BE2C (cell line): Measurements from ENCODE around the gene H2AZ2.
A peak's percentile ranks its signal among the peaks of the same experiment; 100 is the strongest.

Source experiments
- DNase-seq: peaks from one replicate; pipeline ENCODE4 v3.0.0-alpha.2; 2020
- H3K27me3 ChIP-seq: fragments of 250-450 bp; sonication (Bioruptor Pico); 2 replicates; pipeline ENCODE4 v1.5.1; 2020; ENCODE audit warnings: mild to moderate bottlenecking
- H3K36me3 ChIP-seq: fragments of 250-450 bp; sonication (Bioruptor Pico); 2 replicates; pipeline ENCODE4 v1.5.1; 2020; ENCODE audit warnings: mild to moderate bottlenecking
- H3K4me1 ChIP-seq: fragments of 250-450 bp; sonication (Bioruptor Pico); 2 replicates; pipeline ENCODE4 v1.5.1; 2020
- H3K4me3 ChIP-seq: 2 replicates; pipeline ENCODE4 v1.5.1; 2011; ENCODE audit warnings: low read depth, low read length
- H3K9me3 ChIP-seq: fragments of 250-450 bp; sonication (Bioruptor Pico); 2 replicates; pipeline ENCODE4 v1.5.1; 2020
- CTCF ChIP-seq: IDR thresholded peaks from 2 replicates; pipeline ENCODE4 v1.5.1; 2012; ENCODE audit warnings: mild to moderate bottlenecking, low read depth, low read length

H2AZ2 gene

DNA sequence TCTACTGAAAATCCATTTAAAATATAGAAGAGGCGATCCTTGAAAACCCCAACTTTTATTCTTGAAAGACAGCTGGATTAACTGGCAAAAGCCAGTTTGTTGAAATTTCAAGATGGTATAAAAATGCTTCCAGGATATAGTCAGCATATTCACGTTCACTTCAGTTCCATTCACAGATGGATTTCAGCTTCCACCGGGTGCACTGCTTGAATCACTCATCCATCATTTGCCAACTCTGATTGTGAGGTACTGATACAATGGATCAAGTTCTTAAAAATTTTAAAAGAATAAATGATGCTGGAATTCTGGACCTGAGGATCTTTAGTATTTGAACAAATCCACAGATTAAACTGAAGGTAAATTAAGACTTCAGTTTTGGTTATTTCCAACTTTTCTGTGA lies 35.0 kb upstream of the H2AZ2 start:
- DNase-seq = no peak
- Histone ChIP-seq H3K4me3 (peak overlapping the region; percentile 77), H3K4me1 (peaks cover 4% of the 10 kb centered on the region; the same call in 1 of the 2 replicates), H3K27me3 (no peaks in the 10 kb centered on the region), H3K9me3 (no peaks in the 10 kb centered on the region), H3K36me3 (peaks cover 13% of the 10 kb centered on the region)
- no peak for TF ChIP-seq CTCF

DNA sequence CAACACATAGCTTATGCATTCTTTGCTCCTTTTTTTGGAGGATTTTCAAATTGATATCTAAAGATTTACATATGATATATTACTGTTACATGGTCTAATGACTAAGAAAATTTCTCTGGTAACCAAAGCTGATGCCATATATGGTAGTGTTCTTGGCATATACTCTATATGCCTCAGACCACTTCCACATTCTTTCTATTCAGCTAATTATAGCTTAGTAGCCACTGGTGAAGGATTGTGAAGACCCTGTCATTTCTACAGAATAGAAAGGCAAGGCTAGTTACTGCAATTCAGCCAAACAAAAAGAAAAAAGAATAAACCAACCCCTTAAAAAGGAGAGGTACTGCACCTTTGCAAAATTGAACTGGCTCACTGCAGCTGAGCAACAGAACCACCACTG lies 33.7 kb upstream of the H2AZ2 start:
- no peak for TF ChIP-seq CTCF
- no peak for DNase-seq
- Histone ChIP-seq H3K4me1 (peaks cover 4% of the 10 kb centered on the region; the same call in 1 of the 2 replicates), H3K4me3 (peak overlapping the region; percentile 77), H3K9me3 (no peaks in the 10 kb centered on the region), H3K36me3 (peaks cover 13% of the 10 kb centered on the region), H3K27me3 (no peaks in the 10 kb centered on the region)

DNA sequence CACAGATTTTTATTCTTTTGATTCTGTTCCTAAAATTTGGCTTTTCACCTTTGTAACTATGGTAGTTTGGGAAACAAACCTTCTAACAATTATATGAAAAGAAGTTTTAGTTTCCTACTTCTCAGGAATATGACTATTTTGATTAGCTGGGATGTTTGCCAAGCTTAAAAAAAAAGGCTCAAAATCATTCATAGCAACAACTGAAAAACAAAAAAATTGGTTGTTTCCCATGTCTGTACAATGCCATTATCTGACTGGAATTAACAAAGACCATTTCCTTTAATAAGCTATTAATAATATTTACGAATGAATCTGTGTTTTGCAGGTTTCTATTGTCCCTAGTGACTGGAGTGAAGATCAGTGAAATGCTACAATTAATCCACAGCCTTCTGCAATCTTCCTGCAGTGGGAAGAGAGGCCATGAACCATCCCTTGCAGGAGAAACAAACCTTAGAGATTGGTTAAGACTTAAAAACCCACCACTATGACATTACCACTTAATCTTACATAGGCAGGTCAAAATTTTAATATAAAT lies 33.2 kb upstream of the H2AZ2 start:
- H3K27me3 ChIP-seq = no peaks in the 10 kb centered on the region
- peaks cover 4% of the 10 kb centered on the region; the same call in 1 of the 2 replicates for H3K4me1 ChIP-seq
- no peak for DNase-seq
- peak overlapping the region; percentile 77 for H3K4me3 ChIP-seq
- H3K36me3 ChIP-seq = peaks cover 13% of the 10 kb centered on the region
- no peaks in the 10 kb centered on the region for H3K9me3 ChIP-seq
- TF ChIP-seq CTCF = no peak

DNA sequence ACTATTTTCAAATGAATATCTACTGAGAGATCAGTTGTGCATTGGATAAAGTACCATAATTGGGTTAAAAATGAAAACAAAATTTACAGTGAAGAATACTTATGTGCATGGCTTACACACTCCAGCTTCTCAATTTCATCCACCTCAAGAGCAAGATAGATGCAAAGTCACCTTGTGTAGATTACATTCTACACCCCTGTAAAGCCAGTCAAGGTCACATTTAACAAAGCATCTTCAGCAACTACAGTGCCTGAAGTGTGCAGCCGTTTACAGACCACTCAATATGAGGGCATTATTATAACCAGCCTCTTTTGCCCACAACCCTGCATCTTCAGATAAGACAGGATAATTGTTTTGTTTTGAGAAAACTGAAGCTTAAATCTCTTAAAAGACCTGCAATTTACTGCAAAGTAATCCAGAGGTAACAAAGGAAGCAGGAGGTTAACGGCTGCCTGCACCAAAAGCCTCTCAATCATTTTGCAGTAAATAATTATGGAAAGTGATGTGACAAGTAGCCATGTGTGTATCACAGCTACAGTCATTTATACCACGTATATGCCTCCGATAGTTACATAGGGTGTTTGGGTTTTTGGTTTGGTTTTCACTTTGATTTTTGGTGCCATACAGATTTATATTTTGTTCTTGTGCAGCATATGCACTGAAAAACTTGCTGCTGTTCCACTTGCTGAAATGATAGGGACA lies 32.6 kb upstream of the H2AZ2 start:
- Histone ChIP-seq H3K4me3 (peak overlapping the region; percentile 77), H3K36me3 (peaks cover 13% of the 10 kb centered on the region), H3K27me3 (no peaks in the 10 kb centered on the region), H3K9me3 (no peaks in the 10 kb centered on the region), H3K4me1 (peaks cover 4% of the 10 kb centered on the region; the same call in 1 of the 2 replicates)
- DNase-seq = no peak
- no peak for TF ChIP-seq CTCF

DNA sequence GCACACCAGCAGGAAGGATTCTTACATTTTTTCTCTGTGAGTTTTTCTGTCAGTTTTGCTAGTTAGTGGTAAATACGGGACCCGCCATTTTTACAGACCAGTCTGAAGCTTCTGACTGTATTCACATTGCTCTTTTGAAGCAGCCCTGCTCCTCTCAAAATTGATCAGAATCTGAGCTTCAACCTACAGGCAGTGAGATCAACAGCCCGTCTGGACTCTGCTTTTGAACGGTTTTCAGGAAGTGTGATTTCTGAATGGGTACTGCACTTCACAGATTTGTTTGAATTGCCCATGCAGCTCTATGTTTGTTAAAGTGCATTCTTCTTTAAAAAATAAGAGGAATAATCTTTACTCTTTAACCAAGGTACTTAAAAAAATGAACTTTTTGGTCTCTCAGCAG lies 28.5 kb upstream of the H2AZ2 start:
- no peak for TF ChIP-seq CTCF
- no peaks in the 10 kb centered on the region for H3K9me3 ChIP-seq
- no peak overlapping the region for H3K4me3 ChIP-seq
- H3K4me1 ChIP-seq = peaks cover 4% of the 10 kb centered on the region; the same call in 1 of the 2 replicates
- H3K36me3 ChIP-seq = peaks cover 4% of the 10 kb centered on the region; the same call in 1 of the 2 replicates
- no peaks in the 10 kb centered on the region for H3K27me3 ChIP-seq
- DNase-seq = no peak

- Histone ChIP-seq H3K27me3 (no peaks in the 10 kb centered on the region), H3K4me3 (no peak overlapping the region), H3K4me1 (0 out of 2 replicates have a peak, but pooled peaks cover 2% of the 10 kb centered on the region), H3K36me3 (peaks cover 4% of the 10 kb centered on the region; the same call in 1 of the 2 replicates), H3K9me3 (no peaks in the 10 kb centered on the region)
- TF ChIP-seq CTCF = no peak
- no peak for DNase-seq
Measured at GRCh38 chr7:44875241-44875640, 27.4 kb upstream of the H2AZ2 start.
